GM18907 (cell line): ENCODE measurements around the gene SLC6A13.

Source experiments
- ATAC-seq: cut with Tn5 transposase; IDR thresholded peaks from one replicate; pipeline ENCODE4 v1.9.1; 2021; ENCODE audit warnings: mild to moderate bottlenecking, moderate library complexity; ENCODE audit not compliant: unreplicated experiment

SLC6A13 gene

GRCh38 chr12:180445-180844, 82.2 kb downstream of the SLC6A13 start:
- ATAC-seq: no peak

DNA sequence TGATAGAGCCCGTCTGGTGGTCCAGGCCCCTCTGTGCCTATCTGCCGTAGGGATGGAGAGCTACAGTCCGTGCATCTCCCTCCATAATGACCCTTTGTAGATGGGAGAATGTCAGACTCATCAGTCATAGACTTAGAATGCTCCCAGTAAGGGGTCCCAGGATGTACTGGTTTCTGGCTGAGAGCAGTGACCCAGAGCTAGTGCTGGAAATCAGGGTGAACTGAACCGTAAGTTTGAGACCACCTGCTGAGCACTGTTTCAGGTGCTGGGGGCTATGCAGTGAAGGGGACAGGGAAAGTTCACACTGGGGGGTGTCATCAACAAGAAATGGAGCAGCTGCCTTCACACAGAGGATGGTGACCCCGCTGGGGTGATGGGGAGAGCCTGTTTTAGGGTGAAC, 82.8 kb downstream of the SLC6A13 start:
- ATAC-seq: no peak

GRCh38 chr12:179131-179884, 83.3 kb downstream of the SLC6A13 start:
- no peak for ATAC-seq

- ATAC-seq: no peak
These were observed 83.9 kb downstream of the SLC6A13 start for GRCh38 chr12:178829-179109.

DNA sequence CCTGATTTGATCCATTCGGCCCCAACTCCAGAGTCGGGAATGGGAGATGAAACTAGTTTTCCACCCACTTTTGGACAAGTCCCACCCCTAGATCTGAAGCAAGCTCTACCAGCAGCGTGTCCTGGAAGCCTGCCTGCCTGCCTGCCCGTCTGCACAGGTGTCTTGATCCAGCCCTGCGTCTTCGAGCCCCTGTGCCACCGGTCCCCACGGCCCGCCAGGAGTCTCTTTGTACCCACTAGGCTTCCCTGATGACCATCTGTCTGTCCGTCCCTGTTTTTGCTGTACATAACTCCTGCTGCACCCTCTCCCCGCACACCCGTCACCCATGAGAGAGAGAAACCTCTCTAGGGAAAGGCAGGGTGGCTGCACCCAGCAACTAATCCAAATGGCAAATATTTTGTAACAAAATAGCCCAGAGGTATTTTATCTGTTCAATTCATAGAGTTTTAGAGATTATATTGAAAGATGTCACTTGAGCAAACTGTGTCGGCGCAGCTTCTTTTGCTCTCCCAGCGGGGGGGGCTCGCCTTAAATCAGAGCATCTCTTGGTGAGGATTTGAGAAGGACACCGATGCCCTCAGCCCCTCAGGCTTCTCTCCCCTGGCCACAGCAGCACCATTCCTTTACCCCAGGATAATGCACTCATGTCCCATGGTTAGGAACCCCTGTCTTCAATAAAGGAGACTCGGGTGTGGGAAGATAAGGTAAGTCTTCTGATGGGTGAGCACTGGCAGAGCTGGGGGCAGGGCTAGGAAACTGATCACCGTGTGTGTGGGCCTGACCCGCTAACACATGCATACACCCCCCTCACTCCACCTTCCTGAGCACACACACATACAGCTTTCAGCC, 84.4 kb downstream of the SLC6A13 start:
- ATAC-seq: no peak

- ATAC-seq: no peak
These were observed 85.2 kb downstream of the SLC6A13 start for GRCh38 chr12:177336-177979.

- no peak for ATAC-seq
These were observed 86.1 kb downstream of the SLC6A13 start for GRCh38 chr12:176321-177181.

DNA sequence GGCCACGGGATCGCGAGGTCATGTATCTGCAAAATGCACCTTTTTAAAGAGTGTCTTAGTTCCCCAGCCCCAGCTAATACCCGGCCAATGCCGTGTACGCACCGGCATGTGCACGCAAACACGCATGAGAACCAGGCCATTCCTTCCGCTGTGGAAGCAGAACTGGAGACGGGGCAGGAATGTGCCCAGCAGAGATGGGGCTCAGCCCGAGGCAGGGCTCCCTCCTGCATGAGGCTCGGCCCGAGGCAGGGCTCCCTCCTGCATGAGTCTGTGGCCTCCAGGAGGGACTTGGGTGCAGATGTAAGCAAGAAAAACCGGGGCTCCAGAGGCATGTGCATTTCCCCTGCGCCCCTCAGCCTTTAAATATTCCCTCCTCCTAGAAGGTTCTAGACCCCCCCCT, 86.9 kb downstream of the SLC6A13 start:
- ATAC-seq: no peak

GRCh38 chr12:175250-175649, 87.4 kb downstream of the SLC6A13 start:
- no peak for ATAC-seq

- no peak for ATAC-seq
These were observed 88.0 kb downstream of the SLC6A13 start for GRCh38 chr12:174596-174995.

DNA sequence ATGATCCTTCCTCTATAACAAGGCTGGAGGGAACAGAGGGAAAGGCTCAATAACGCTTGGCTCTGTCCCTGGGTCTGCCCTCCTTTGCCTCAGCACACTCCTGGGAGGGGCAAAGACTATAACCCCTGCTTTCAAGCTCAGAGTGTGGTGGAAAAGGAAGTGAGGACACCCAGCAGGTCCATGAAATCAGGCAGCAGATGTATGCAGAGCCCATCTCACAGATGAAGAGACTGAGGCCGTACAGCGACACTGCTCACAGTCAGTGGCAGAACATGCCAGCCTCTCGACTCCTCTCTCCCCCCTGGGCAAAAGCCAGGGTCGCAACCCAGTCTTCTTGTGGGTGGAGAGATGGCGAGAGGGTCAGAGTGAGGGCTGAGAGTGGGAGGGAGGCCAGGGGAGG, 88.5 kb downstream of the SLC6A13 start:
- ATAC-seq: no peak

GRCh38 chr12:172732-173161, 89.9 kb downstream of the SLC6A13 start:
- no peak for ATAC-seq

GRCh38 chr12:171743-172676, 90.6 kb downstream of the SLC6A13 start:
- ATAC-seq: no peak

DNA sequence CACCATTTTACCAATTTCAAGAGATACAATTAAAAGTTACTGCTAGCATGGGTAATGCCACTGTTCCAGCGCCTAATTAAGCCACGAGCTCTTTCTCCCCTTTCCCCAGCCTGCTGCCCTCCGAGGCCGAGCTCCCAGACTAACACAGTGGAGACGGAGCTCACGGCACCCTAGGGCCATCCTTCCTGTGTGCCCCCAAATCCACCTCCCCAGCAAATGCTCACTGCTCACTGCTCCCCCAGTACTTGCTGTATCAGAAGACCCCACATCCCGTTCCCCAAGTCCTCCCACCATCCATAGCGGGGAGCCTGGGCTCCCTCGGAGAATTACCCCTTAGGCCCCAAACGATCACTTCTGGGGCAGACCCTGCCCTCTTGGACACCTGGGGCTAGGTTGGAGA, 91.4 kb downstream of the SLC6A13 start:
- ATAC-seq: no peak
